H1 (cell line): ENCODE measurements around the gene KRT8. TPM values are rescaled to one million over a fixed set of nuclear protein-coding genes. Genes with fewer than 3 reads are reported as not detected.
"Not testable (repeated sequence)": the region's sequence is repeated elsewhere in the genome, so short reads cannot be mapped to it uniquely, and the experiment has no call there.

ENCODE experiments used
- CTCF ChIA-PET: fragments of 300-600 bp; sonication (Branson Sonifier 250); formaldehyde crosslinking; loops from one replicate; lab custom pipeline; 2021; ENCODE audit not compliant: partially characterized antibody; lab: Charles Lee
- POLR2A ChIA-PET: fragments of 300-600 bp; sonication (Branson Sonifier 250); formaldehyde crosslinking; loops from one replicate; lab custom pipeline; 2021; ENCODE audit warnings: inconsistent platforms; ENCODE audit not compliant: partially characterized antibody; lab: Charles Lee
- DNase-seq, 2 experiments: peaks; one replicate each; pipeline versions ENCODE4 v3.0.0 to v3.0.0-alpha.2; 2010 to 2022; ENCODE audit warnings: low spot score in 2 of 2, low read depth in 1 of 2, mixed read lengths in 1 of 2
- FAIRE-seq: peaks from 2 replicates; lab custom pipeline; 2011; peaks lifted over from hg19 to GRCh38; lab: Jason Lieb, UNC
- H2AFZ ChIP-seq: 2 replicates; pipeline ENCODE4 v1.8.1; 2012; ENCODE audit warnings: low read length, inconsistent platforms
- H2AK5ac ChIP-seq: 2 replicates; pipeline ENCODE4 v1.6.1; 2013; ENCODE audit warnings: low read depth, low read length
- H2BK120ac ChIP-seq: replicated peaks from 2 replicates; pipeline ENCODE3; 2013; ENCODE audit warnings: low read depth, low read length, inconsistent platforms
- H2BK12ac ChIP-seq: 2 replicates; pipeline ENCODE4 v1.6.1; 2013; ENCODE audit warnings: low read depth, low read length
- H2BK15ac ChIP-seq: 2 replicates; pipeline ENCODE4 v1.6.1; 2013; ENCODE audit warnings: low read length
- H2BK20ac ChIP-seq: 2 replicates; pipeline ENCODE4 v1.6.1; 2013; ENCODE audit warnings: low read length
- H2BK5ac ChIP-seq: 2 replicates; pipeline ENCODE4 v1.6.1; 2013; ENCODE audit warnings: low read depth, low read length
- H3K14ac ChIP-seq: 2 replicates; pipeline ENCODE4 v1.6.1; 2013; ENCODE audit warnings: inconsistent platforms; ENCODE audit not compliant: insufficient read length
- H3K18ac ChIP-seq: 2 replicates; pipeline ENCODE4 v1.6.1; 2013; ENCODE audit warnings: low read length; ENCODE audit errors: extremely low read depth
- H3K23ac ChIP-seq: 2 replicates; pipeline ENCODE4 v1.6.1; 2013; ENCODE audit warnings: inconsistent platforms; ENCODE audit not compliant: insufficient read length
- H3K23me2 ChIP-seq: 2 replicates; pipeline ENCODE4 v1.6.1; 2013; ENCODE audit warnings: low read depth, low read length
- H3K27ac ChIP-seq: 2 replicates; pipeline ENCODE4 v1.6.1; 2011; ENCODE audit warnings: low read depth, low read length, inconsistent platforms
- H3K27me3 ChIP-seq, 4 experiments: replicated peaks in 1 of 4; 1 replicate in 1 of 4; 2 replicates in 3 of 4; pipeline versions ENCODE4 v1.6.1 to v1.8.1; 2011 to 2013; ENCODE audit warnings: low read length in 3 of 4, mild to moderate bottlenecking in 3 of 4, inconsistent platforms in 2 of 4, mixed read lengths in 2 of 4, moderate library complexity in 1 of 4; ENCODE audit not compliant: control insufficient read depth in 3 of 4, insufficient read depth in 3 of 4; ENCODE audit errors: extremely low read depth in 1 of 4
- H3K36me3 ChIP-seq, 4 experiments: 2 replicates each; pipeline versions ENCODE4 v1.6.1 to v1.8.1; 2011 to 2013; ENCODE audit warnings: mild to moderate bottlenecking in 4 of 4, low read length in 3 of 4, moderate library complexity in 2 of 4, control low read depth in 1 of 4, inconsistent platforms in 1 of 4; ENCODE audit not compliant: insufficient read depth in 4 of 4, control insufficient read depth in 2 of 4
- H3K4ac ChIP-seq: replicated peaks from 2 replicates; pipeline ENCODE3; 2013; ENCODE audit warnings: low read length, low read depth, mixed read lengths, inconsistent platforms; ENCODE audit not compliant: insufficient read length
- H3K4me1 ChIP-seq, 4 experiments: replicated peaks in 1 of 4; 1 replicate in 1 of 4; 2 replicates in 3 of 4; pipeline versions ENCODE4 v1.6.1 to v1.8.1; 2011 to 2013; ENCODE audit warnings: low read length in 3 of 4, inconsistent platforms in 2 of 4, mixed read lengths in 1 of 4; ENCODE audit not compliant: insufficient read depth in 4 of 4, control insufficient read depth in 3 of 4
- H3K4me2 ChIP-seq, 2 experiments: 2 replicates each; pipeline versions ENCODE4 v1.6.1 to v1.8.1; 2011 to 2013; ENCODE audit warnings: low read depth in 2 of 2, low read length in 2 of 2, control low read depth in 1 of 2, inconsistent platforms in 1 of 2, mild to moderate bottlenecking in 1 of 2; ENCODE audit not compliant: insufficient read depth in 1 of 2
- H3K4me3 ChIP-seq, 4 experiments: fragments of 200-600, 300-600 bp in 1 of 4; sonication (generic), shearing (Covaris generic), sonication (Bioruptor Twin) in 1 of 4; 2 replicates each; pipeline versions ENCODE4 v1.5.1 to v1.8.1; 2011 to 2016; ENCODE audit warnings: low read length in 4 of 4, low read depth in 3 of 4, control low read depth in 2 of 4, inconsistent platforms in 2 of 4, mild to moderate bottlenecking in 2 of 4, mixed read lengths in 1 of 4, moderate library complexity in 1 of 4; ENCODE audit not compliant: insufficient read depth in 2 of 4; ENCODE audit errors: extremely low read depth in 1 of 4
- H3K56ac ChIP-seq: replicated peaks from 2 replicates; pipeline ENCODE3; 2013; ENCODE audit warnings: low read depth, mild to moderate bottlenecking, mixed read lengths, low read length, inconsistent platforms; ENCODE audit not compliant: insufficient read length
- H3K79me1 ChIP-seq: 2 replicates; pipeline ENCODE4 v1.6.1; 2013; ENCODE audit warnings: low read depth, low read length, control low read depth
- H3K79me2 ChIP-seq, 2 experiments: 2 replicates each; pipeline versions ENCODE4 v1.6.1 to v1.8.1; 2012 to 2013; ENCODE audit warnings: low read length in 2 of 2, mild to moderate bottlenecking in 2 of 2, inconsistent platforms in 1 of 2; ENCODE audit not compliant: insufficient read depth in 2 of 2, control insufficient read depth in 1 of 2
- H3K9ac ChIP-seq, 4 experiments: replicated peaks in 1 of 4; 1 replicate in 1 of 4; 2 replicates in 3 of 4; pipeline versions ENCODE4 v1.6.1 to v1.8.1; 2011 to 2013; ENCODE audit warnings: low read depth in 3 of 4, low read length in 3 of 4, control low read depth in 2 of 4, mild to moderate bottlenecking in 2 of 4, moderate library complexity in 2 of 4, inconsistent platforms in 1 of 4; ENCODE audit errors: extremely low read depth in 1 of 4
- H3K9me3 ChIP-seq, 2 experiments: 2 replicates each; pipeline versions ENCODE4 v1.6.1 to v1.8.1; 2012 to 2013; ENCODE audit warnings: mild to moderate bottlenecking in 2 of 2, moderate library complexity in 2 of 2, control low read depth in 1 of 2, inconsistent platforms in 1 of 2, low read depth in 1 of 2, low read length in 1 of 2, mixed read lengths in 1 of 2; ENCODE audit not compliant: insufficient read depth in 2 of 2
- H4K20me1 ChIP-seq, 2 experiments: replicated peaks in 1 of 2; 2 replicates each; pipeline versions ENCODE3 to v1.8.1; 2011 to 2013; ENCODE audit warnings: inconsistent platforms in 2 of 2, low read length in 2 of 2, mild to moderate bottlenecking in 1 of 2; ENCODE audit not compliant: insufficient read depth in 2 of 2, control insufficient read depth in 1 of 2
- H4K5ac ChIP-seq: 2 replicates; pipeline ENCODE4 v1.6.1; 2013; ENCODE audit warnings: low read length, low read depth, mixed read lengths, inconsistent platforms; ENCODE audit not compliant: insufficient read length
- H4K8ac ChIP-seq: 2 replicates; pipeline ENCODE4 v1.8.0; 2013; ENCODE audit warnings: mild to moderate bottlenecking, moderate library complexity, low read length, inconsistent platforms; ENCODE audit not compliant: insufficient read depth; ENCODE audit errors: extremely low read depth
- H4K91ac ChIP-seq: replicated peaks from 2 replicates; pipeline ENCODE3; 2013; ENCODE audit warnings: low read length, mixed read lengths, inconsistent platforms; ENCODE audit not compliant: insufficient read length
- CTBP2 ChIP-seq: IDR thresholded peaks from 2 replicates; pipeline ENCODE4 v1.7.0; 2011; ENCODE audit warnings: borderline replicate concordance, mild to moderate bottlenecking, moderate library complexity, mixed read lengths, low read length; ENCODE audit not compliant: insufficient read depth, insufficient read length
- WGBS, 2 experiments: shearing (Covaris generic) in 1 of 2; methylation state at CpG; one replicate each; pipeline versions ENCODE4 v1.1.6 to v1.1.7; 2013 to 2015; ENCODE audit warnings: low lambda C conversion rate in 2 of 2, mixed read lengths in 2 of 2, inconsistent platforms in 1 of 2, low coverage in 1 of 2, missing lambda C conversion rate in 1 of 2; ENCODE audit not compliant: insufficient replicate concordance in 2 of 2, insufficient coverage in 1 of 2, insufficient read length in 1 of 2; ENCODE audit errors: extremely low coverage in 1 of 2, missing lambda C conversion rate in 1 of 2; 5-methylcytosine and 5-hydroxymethylcytosine counted together
- polyA plus RNA-seq, 7 experiments: library from polyadenylated mRNA; depleted of rRNA in 3 of 7; stranded (reverse) in 5 of 7; unstranded in 2 of 7; fragments of >200 nt in 5 of 7; fragments of 200-250 nt in 2 of 7; gene quantifications; 1 replicate in 5 of 7; 2 replicates in 1 of 7; 4 replicates in 1 of 7; pipeline versions ENCODE4 v1.2.1 to v1.2.3, GENCODE V29; 2011 to 2013; ENCODE audit warnings: missing spikeins in 2 of 7, mixed read lengths in 2 of 7
- total RNA-seq: library from RNA; stranded (reverse); fragmentation: NEBNext Ultra II Directional; extraction: Animal tissue kit (Norgen Biotek cat#: 25700); gene quantifications from 2 replicates; pipeline ENCODE4 v1.2.1, GENCODE V29; 2021

KRT8 gene
- total and polyA plus RNA-seq, 2 of the 8 experiments (the other 6 are each of a cell fraction or from before 2014, with no cell fraction given): 280 to 290 TPM

GRCh38 chr12:52856787-52857186 lies 48.1 kb downstream of the KRT8 start (continued):
- TF ChIP-seq CTBP2: no peak

GRCh38 chr12:52856077-52856476 lies 48.8 kb downstream of the KRT8 start:
- POLR2A ChIA-PET, H4K20me1 ChIP-seq, H4K91ac ChIP-seq, H2AK5ac ChIP-seq, DNase-seq, H3K23ac ChIP-seq, H3K27ac ChIP-seq, H3K14ac ChIP-seq, H3K9me3 ChIP-seq, H3K4me1 ChIP-seq, H3K23me2 ChIP-seq, FAIRE-seq, H3K9ac ChIP-seq, H3K79me1 ChIP-seq, H3K36me3 ChIP-seq, H2BK5ac ChIP-seq, H3K4ac ChIP-seq, H3K18ac ChIP-seq, H3K4me3 ChIP-seq, H3K27me3 ChIP-seq, H4K8ac ChIP-seq, H2BK15ac ChIP-seq, H2BK20ac ChIP-seq, H4K5ac ChIP-seq, H2BK120ac ChIP-seq, H3K4me2 ChIP-seq, H3K56ac ChIP-seq, H2AFZ ChIP-seq, H3K79me2 ChIP-seq, H2BK12ac ChIP-seq: not testable (repeated sequence)
- CTCF ChIA-PET: interaction anchor here (0.9 to 1.3 kb wide), 2 partner anchors 10 to 12 kb away, joined by 3 to 5 read pairs; no protein-coding TSS in a partner anchor
- 92% methylated on average over 2 of the region's 2 CpGs; no CpG with 5 or more reads in 1 of the 2 experiments for WGBS, 2 experiments
